ENCODE measurements around the gene PCDH1.

GRCh38 chr5:141909212-141909611 is 31.0 kb upstream of the PCDH1 start:
- no peak for TF ChIP-seq YY1 (IDR thresholded peaks at IDR 0.05; ENCODE audit: insufficient read depth, insufficient read length)
- no peak for TF ChIP-seq ZNF274 (IDR thresholded peaks at IDR 0.05; ENCODE audit: low read depth, low read length)

All from NT2/D1 (cell line).